ENCODE data around the gene MTG2. TPM values are rescaled to one million over a fixed set of nuclear protein-coding genes. Genes with fewer than 3 reads are reported as not detected.

MTG2 gene
- total and polyA plus RNA-seq, 10 of the 15 experiments (the other 5 are each of a cell fraction or from before 2014, with no cell fraction given) = 6.2 to 52.4 (median 34.3) TPM

DNA sequence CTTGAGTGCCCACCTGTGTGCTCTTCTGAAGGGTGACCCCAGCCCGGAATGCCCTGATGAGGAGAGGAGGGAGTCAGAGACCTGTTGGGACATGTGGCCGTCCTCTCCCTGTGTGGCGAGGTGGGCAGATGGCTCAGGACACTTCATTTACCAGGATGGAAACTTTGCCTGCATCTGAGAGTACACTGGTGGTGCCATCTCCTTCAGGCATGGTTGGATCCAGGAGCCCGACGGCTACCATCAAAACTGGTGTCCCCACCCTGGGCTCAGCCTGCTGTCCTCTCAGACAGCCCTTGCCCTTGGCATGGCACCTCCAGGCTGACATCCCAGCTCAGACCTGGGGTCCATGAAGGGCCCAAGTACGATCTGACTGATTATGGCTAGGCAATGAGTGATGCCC lies 48.5 kb downstream of the MTG2 start:
- ChIA-PET POLR2A (interaction anchor here (0.6 kb wide), 1 partner anchor 43 kb away, joined by 4 read pairs; no protein-coding TSS in a partner anchor), CTCF (interaction anchor here (0.5 kb wide), 1 partner anchor 106 kb away, joined by 4 read pairs; no protein-coding TSS in a partner anchor), SMC1A (ENCODE audit: uncharacterized antibody, unreplicated experiment) (no interaction called here), RAD21 (ENCODE audit: unreplicated experiment) (no interaction called here)
- intact Hi-C loops (cut with micrococcal nuclease; ENCODE audit: unreplicated experiment) (no loop called here), in situ Hi-C loops (cut with MboI) (no loop called here)
- BruUV-seq (replicated peaks) = no TSS peak
- Histone ChIP-seq H3K79me2 (ENCODE audit: control insufficient read depth, insufficient read depth, low read length) (no peaks in the 10 kb centered on the region), H3K27ac (ENCODE audit: control insufficient read depth, insufficient read depth) (no peak overlapping the region), H3K27me3 (replicated peaks in 1 of 2; ENCODE audit: control insufficient read depth in 2 of 2, insufficient read depth in 2 of 2, low read length in 1 of 2) (no peaks in the 10 kb centered on the region), H3K9me3 (replicated peaks; ENCODE audit: control insufficient read depth, insufficient read depth, low read length) (no peaks in the 10 kb centered on the region; the same call in 2 of the 3 replicates), H4K20me1 (ENCODE audit: control insufficient read depth, insufficient read depth) (no peaks in the 10 kb centered on the region), H3K4me3 (no peak overlapping the region), H3K9ac (ENCODE audit: control insufficient read depth, insufficient read depth, low read length) (no peak overlapping the region), H2AFZ (ENCODE audit: control insufficient read depth, low read depth, low read length) (no peak overlapping the region), H3K4me1 (ENCODE audit: control insufficient read depth, insufficient read depth, low read length) (no peaks in the 10 kb centered on the region), H3K4me2 (ENCODE audit: control insufficient read depth, insufficient read depth) (no peak overlapping the region), H3K36me3 (ENCODE audit: control insufficient read depth in 2 of 2, insufficient read depth in 2 of 2, low read length in 1 of 2) (no peaks in the 10 kb centered on the region)
- WGBS (ENCODE audit: insufficient coverage, insufficient replicate concordance, low lambda C conversion rate, missing lambda C conversion rate) = 32% methylated on average over 6 of the region's 6 CpGs
- ATAC-seq (no peak), FAIRE-seq (no peak), DNase-seq (ENCODE audit: low read depth, low spot score) (no peak)
- no peak for TF ChIP-seq EZH2 (IDR thresholded peaks at IDR 0.05; ENCODE audit: borderline replicate concordance, control insufficient read depth, low read depth, low read length)
- TF ChIP-seq, protein P1, sequence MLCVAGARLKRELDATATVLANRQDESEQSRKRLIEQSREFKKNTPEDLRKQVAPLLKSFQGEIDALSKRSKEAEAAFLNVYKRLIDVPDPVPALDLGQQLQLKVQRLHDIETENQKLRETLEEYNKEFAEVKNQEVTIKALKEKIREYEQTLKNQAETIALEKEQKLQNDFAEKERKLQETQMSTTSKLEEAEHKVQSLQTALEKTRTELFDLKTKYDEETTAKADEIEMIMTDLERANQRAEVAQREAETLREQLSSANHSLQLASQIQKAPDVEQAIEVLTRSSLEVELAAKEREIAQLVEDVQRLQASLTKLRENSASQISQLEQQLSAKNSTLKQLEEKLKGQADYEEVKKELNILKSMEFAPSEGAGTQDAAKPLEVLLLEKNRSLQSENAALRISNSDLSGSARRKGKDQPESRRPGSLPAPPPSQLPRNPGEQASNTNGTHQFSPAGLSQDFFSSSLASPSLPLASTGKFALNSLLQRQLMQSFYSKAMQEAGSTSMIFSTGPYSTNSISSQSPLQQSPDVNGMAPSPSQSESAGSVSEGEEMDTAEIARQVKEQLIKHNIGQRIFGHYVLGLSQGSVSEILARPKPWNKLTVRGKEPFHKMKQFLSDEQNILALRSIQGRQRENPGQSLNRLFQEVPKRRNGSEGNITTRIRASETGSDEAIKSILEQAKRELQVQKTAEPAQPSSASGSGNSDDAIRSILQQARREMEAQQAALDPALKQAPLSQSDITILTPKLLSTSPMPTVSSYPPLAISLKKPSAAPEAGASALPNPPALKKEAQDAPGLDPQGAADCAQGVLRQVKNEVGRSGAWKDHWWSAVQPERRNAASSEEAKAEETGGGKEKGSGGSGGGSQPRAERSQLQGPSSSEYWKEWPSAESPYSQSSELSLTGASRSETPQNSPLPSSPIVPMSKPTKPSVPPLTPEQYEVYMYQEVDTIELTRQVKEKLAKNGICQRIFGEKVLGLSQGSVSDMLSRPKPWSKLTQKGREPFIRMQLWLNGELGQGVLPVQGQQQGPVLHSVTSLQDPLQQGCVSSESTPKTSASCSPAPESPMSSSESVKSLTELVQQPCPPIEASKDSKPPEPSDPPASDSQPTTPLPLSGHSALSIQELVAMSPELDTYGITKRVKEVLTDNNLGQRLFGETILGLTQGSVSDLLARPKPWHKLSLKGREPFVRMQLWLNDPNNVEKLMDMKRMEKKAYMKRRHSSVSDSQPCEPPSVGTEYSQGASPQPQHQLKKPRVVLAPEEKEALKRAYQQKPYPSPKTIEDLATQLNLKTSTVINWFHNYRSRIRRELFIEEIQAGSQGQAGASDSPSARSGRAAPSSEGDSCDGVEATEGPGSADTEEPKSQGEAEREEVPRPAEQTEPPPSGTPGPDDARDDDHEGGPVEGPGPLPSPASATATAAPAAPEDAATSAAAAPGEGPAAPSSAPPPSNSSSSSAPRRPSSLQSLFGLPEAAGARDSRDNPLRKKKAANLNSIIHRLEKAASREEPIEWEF (IDR thresholded peaks at IDR 0.05; ENCODE audit: insufficient replicate concordance, low read depth, low read length) = no peak
- no peak for TF ChIP-seq SRF (IDR thresholded peaks at IDR 0.05; ENCODE audit: low read depth in 2 of 2, low read length in 2 of 2)
- no peak for TF ChIP-seq KLF5 (IDR thresholded peaks at IDR 0.05; ENCODE audit: partially characterized antibody)
- no peak for TF ChIP-seq ZZZ3 (IDR thresholded peaks at IDR 0.05; ENCODE audit: control insufficient read depth, insufficient read length, low read depth)
- no peak for TF ChIP-seq LARP7 (IDR thresholded peaks at IDR 0.05)
- no peak for TF ChIP-seq CHD4 (IDR thresholded peaks at IDR 0.05)
- TF ChIP-seq PAX8 (IDR thresholded peaks at IDR 0.05) = no peak
- no peak for TF ChIP-seq NRF1 (conservative IDR thresholded peaks at IDR 0.05; ENCODE audit: low read depth, low read length)
- TF ChIP-seq SMAD1 (IDR thresholded peaks at IDR 0.05; ENCODE audit: low read depth, partially characterized antibody) = no peak
- TF ChIP-seq MYC (IDR thresholded peaks at IDR 0.05; ENCODE audit: insufficient read depth, insufficient read length, insufficient replicate concordance, low read length, severe bottlenecking) = no peak
- no peak for TF ChIP-seq TBL1XR1 (IDR thresholded peaks at IDR 0.05; ENCODE audit: low read depth, low read length)

Data from GM12878 (cell line).